Activated effector memory CD4-positive, alpha-beta T cell treated with Interleukin-2 at 50 U/mL for 16 hours (primary cell): ENCODE measurements around the gene MARCO.
"Not testable (repeated sequence)": the region's sequence is repeated elsewhere in the genome, so short reads cannot be mapped to it uniquely, and the experiment has no call there.

ENCODE experiments used
- DNase-seq: peaks from one replicate; pipeline ENCODE4 v3.0.0-alpha.2; 2020

The MARCO gene

GRCh38 chr2:119008108-119008507 is 66.1 kb downstream of the MARCO start:
- no peak for DNase-seq

GRCh38 chr2:119009110-119009509 is 67.1 kb downstream of the MARCO start:
- no peak for DNase-seq

GRCh38 chr2:119010336-119010735 is 68.3 kb downstream of the MARCO start:
- DNase-seq: no peak

- no peak for DNase-seq
Observed at GRCh38 chr2:119011162-119011909, 69.3 kb downstream of the MARCO start.

GRCh38 chr2:119011910-119012209 is 69.9 kb downstream of the MARCO start:
- DNase-seq: no peak

- no peak for DNase-seq
Observed at GRCh38 chr2:119012345-119013301, 70.6 kb downstream of the MARCO start.

GRCh38 chr2:119013671-119014070 is 71.7 kb downstream of the MARCO start:
- DNase-seq: no peak

- DNase-seq: no peak
Observed at GRCh38 chr2:119015845-119016244, 73.9 kb downstream of the MARCO start.

- no peak for DNase-seq
Observed at GRCh38 chr2:119019521-119019920, 77.5 kb downstream of the MARCO start.

GRCh38 chr2:119022678-119023077 is 80.7 kb downstream of the MARCO start:
- no peak for DNase-seq

- DNase-seq: no peak
Observed at GRCh38 chr2:119023534-119023933, 81.5 kb downstream of the MARCO start.

GRCh38 chr2:119024152-119024551 is 82.2 kb downstream of the MARCO start:
- DNase-seq: no peak

- DNase-seq: no peak
Observed at GRCh38 chr2:119024568-119024967, 82.6 kb downstream of the MARCO start.

- DNase-seq: no peak
Observed at GRCh38 chr2:119025013-119025412, 83.0 kb downstream of the MARCO start.

GRCh38 chr2:119025762-119026351 is 83.9 kb downstream of the MARCO start:
- DNase-seq: no peak

- DNase-seq: no peak
Observed at GRCh38 chr2:119026890-119027289, 84.9 kb downstream of the MARCO start.

- DNase-seq: no peak
Observed at GRCh38 chr2:119028327-119029174, 86.6 kb downstream of the MARCO start.

- DNase-seq: no peak
Observed at GRCh38 chr2:119029297-119029696, 87.3 kb downstream of the MARCO start.

GRCh38 chr2:119037922-119038321 is 95.9 kb downstream of the MARCO start:
- not testable (repeated sequence) for DNase-seq

GRCh38 chr2:119040730-119041129 is 98.7 kb downstream of the MARCO start:
- DNase-seq: no peak
